GM12865 (cell line): ENCODE measurements around the gene EGFR.

ENCODE experiments used
- DNase-seq: peaks from one replicate; pipeline ENCODE4 v3.0.0; 2010; ENCODE audit warnings: low read depth
- H3K4me3 ChIP-seq: 2 replicates; pipeline ENCODE4 v1.5.1; 2011; ENCODE audit warnings: mild to moderate bottlenecking, low read depth, low read length, control low read depth
- TF ChIP-seq, protein P1 (sequence below): IDR thresholded peaks from 2 replicates; pipeline ENCODE4 v1.5.1; 2011; ENCODE audit warnings: low read length, control low read depth, low read depth, inconsistent platforms; ENCODE audit not compliant: insufficient read depth; ENCODE audit errors: missing control alignments

EGFR gene

GRCh38 chr7:55253188-55253587 lies 234.4 kb downstream of the EGFR start:
- no peak overlapping the region for H3K4me3 ChIP-seq
- no peak for DNase-seq
- TF ChIP-seq, protein P1, sequence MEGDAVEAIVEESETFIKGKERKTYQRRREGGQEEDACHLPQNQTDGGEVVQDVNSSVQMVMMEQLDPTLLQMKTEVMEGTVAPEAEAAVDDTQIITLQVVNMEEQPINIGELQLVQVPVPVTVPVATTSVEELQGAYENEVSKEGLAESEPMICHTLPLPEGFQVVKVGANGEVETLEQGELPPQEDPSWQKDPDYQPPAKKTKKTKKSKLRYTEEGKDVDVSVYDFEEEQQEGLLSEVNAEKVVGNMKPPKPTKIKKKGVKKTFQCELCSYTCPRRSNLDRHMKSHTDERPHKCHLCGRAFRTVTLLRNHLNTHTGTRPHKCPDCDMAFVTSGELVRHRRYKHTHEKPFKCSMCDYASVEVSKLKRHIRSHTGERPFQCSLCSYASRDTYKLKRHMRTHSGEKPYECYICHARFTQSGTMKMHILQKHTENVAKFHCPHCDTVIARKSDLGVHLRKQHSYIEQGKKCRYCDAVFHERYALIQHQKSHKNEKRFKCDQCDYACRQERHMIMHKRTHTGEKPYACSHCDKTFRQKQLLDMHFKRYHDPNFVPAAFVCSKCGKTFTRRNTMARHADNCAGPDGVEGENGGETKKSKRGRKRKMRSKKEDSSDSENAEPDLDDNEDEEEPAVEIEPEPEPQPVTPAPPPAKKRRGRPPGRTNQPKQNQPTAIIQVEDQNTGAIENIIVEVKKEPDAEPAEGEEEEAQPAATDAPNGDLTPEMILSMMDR = no peak

- H3K4me3 ChIP-seq = no peak overlapping the region
- DNase-seq = no peak
Measured at GRCh38 chr7:55254242-55254595, 235.4 kb downstream of the EGFR start.

DNA sequence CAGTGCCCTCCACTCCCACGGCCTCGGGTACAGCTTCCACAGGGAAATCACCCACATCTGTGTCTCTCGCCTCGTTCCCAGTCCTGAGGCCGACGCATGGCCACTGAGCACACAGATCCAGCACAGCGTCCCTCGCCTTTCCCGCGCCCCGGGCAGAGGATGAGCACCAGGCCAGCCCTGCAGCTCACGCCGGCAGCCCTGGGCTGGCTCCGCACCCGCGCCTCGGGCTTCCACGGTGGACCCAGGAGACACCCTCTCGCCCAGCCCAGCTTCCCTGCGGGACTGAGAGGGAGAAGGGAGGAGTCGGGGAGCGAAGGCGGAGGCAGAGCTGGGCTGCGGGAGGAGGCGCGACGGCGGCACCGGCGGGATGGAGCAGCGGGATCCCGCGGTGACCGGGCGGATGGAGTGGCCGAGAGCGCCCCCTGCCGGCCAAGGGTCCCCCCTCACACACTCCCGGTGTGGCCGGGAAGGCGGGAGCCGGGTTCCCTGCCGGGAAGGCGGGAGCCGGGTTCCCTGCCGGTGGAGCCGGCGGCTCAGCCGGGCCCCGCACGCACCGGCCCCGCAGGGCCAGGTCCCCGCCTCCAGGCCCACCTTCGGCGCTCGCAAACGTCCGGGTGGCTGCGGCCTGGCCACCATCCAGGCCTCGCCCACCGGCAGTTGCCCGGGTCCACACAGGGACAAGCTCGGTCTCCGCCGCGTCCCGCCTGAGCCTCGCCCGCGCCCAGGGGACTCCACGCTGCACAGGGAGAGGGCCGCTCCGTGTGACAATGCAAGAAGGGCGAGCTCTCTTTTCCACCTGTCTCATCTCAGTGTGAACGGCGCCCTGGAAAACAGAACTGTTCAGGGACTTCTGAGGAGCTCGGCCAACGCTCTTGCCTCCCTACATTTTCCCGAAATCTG lies 236.0 kb downstream of the EGFR start:
- TF ChIP-seq, protein P1 = peak; percentile 80
- H3K4me3 ChIP-seq = peak overlapping the region; percentile 58

More at GRCh38 chr7:55254242-55254595, 235.4 kb downstream of the EGFR start:
- TF ChIP-seq, protein P1 = no peak

GRCh38 chr7:55255496-55256445 lies 237.0 kb downstream of the EGFR start:
- peak; percentile 84 for DNase-seq
- TF ChIP-seq, protein P1 = peak; percentile 90
- H3K4me3 ChIP-seq = peak overlapping the region; percentile 58

More for the DNA sequence above, 236.0 kb downstream of the EGFR start:
- DNase-seq = peak; percentile 65

- TF ChIP-seq, protein P1 = no peak
- DNase-seq = no peak
Measured at GRCh38 chr7:55258631-55259030, 239.8 kb downstream of the EGFR start.

DNA sequence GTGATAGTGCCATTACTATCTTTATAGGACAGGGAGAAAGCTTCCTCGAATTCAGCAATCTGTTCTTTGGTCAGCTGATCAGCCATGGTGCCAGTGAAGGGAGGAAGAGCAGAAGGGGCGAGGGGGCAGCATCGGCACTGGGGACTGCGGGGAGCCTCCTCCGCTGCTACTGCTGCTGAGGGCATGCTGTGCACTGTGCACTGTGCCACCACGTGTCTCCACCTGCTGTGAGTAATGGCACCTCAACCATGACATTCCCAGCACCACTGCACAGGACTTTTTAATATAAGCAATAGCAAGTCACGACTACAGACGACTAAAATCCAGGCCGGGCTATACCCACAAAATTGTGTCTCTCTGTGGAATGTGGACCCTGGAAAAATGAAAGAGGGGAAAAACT lies 241.4 kb downstream of the EGFR start:
- no peak overlapping the region for H3K4me3 ChIP-seq
- TF ChIP-seq, protein P1 = no peak
- no peak for DNase-seq

More at GRCh38 chr7:55258631-55259030, 239.8 kb downstream of the EGFR start:
- no peak overlapping the region for H3K4me3 ChIP-seq
